Raji (cell line): ENCODE measurements around the gene VSTM2A.

Source experiments
- POLR2A ChIP-seq: IDR thresholded peaks from 2 replicates; pipeline ENCODE4 v1.6.1; 2011; ENCODE audit warnings: low read depth, low read length, control low read depth; ENCODE audit not compliant: insufficient read depth

VSTM2A gene

GRCh38 chr7:54541669-54542625 lies at the start of gene VSTM2A:
TSS of gene VSTM2A (plus strand) at chr7:54542375. CDS start at chr7:54542731, 356 bp downstream.
- no peak for TF ChIP-seq POLR2A

GRCh38 chr7:54529568-54529967 lies 12.6 kb upstream of the VSTM2A start:
- TF ChIP-seq POLR2A, result no peak

GRCh38 chr7:54538122-54538521 lies 4.1 kb upstream of the VSTM2A start:
- TF ChIP-seq POLR2A, result no peak

- TF ChIP-seq POLR2A, result no peak
Measured at GRCh38 chr7:54543051-54543488, 895 bp downstream of the VSTM2A start.

GRCh38 chr7:54544149-54544526 lies 2.0 kb downstream of the VSTM2A start:
- no peak for TF ChIP-seq POLR2A

GRCh38 chr7:54544527-54545240 lies 2.5 kb downstream of the VSTM2A start:
- no peak for TF ChIP-seq POLR2A

- TF ChIP-seq POLR2A, result no peak
Measured at GRCh38 chr7:54545241-54545563, 3.0 kb downstream of the VSTM2A start.

- TF ChIP-seq POLR2A, result no peak
Measured at GRCh38 chr7:54546081-54546985, 4.2 kb downstream of the VSTM2A start.

GRCh38 chr7:54546986-54547314 lies 4.8 kb downstream of the VSTM2A start:
- no peak for TF ChIP-seq POLR2A

GRCh38 chr7:54550471-54550870 lies 8.3 kb downstream of the VSTM2A start:
- TF ChIP-seq POLR2A, result no peak

GRCh38 chr7:54556121-54556520 lies 13.9 kb downstream of the VSTM2A start:
- TF ChIP-seq POLR2A, result no peak

- TF ChIP-seq POLR2A, result no peak
Measured at GRCh38 chr7:54559401-54559800, 17.2 kb downstream of the VSTM2A start.

GRCh38 chr7:54560198-54560597 lies 18.0 kb downstream of the VSTM2A start:
- TF ChIP-seq POLR2A, result no peak

GRCh38 chr7:54560723-54561122 lies 18.5 kb downstream of the VSTM2A start:
- TF ChIP-seq POLR2A, result no peak

GRCh38 chr7:54563329-54563916 lies 21.2 kb downstream of the VSTM2A start:
- TF ChIP-seq POLR2A, result no peak
